LNCaP clone FGC (cell line): ENCODE data around the gene WDR20.
A peak's percentile ranks its signal among the peaks of the same experiment; 100 is the strongest.

Source experiments
- DNase-seq: peaks from one replicate; pipeline ENCODE4 v3.0.0-alpha.2; 2011; ENCODE audit warnings: low read depth
- H3K4me3 ChIP-seq: 2 replicates; pipeline ENCODE4 v1.5.1; 2011; ENCODE audit warnings: mild to moderate bottlenecking, low read depth, low read length, control low read depth
- TF ChIP-seq, protein P1 (sequence below): IDR thresholded peaks from 2 replicates; pipeline ENCODE4 v1.5.1; 2012; ENCODE audit warnings: mild to moderate bottlenecking; ENCODE audit not compliant: control insufficient read depth, insufficient read depth; ENCODE audit errors: extremely low read depth

The WDR20 gene

DNA sequence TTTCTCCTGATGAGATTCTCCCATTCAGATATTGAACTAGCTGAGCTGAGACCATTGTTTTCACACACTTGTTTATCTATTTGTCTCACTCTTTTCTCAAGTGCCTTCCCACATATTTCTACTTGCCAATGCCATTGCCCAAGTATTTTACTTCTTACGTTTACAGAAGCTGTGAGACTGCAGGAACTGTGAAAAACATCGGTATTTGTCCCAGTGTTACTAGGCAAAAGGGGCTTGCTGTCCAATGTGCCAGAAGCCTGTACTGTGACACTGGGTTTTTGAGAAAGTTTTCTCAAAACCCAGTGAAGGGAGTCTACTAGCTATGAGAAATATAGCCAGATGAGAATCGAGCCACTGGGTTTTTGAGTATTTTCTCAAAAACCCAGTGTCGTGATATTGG lies 37.5 kb downstream of the WDR20 start:
- TF ChIP-seq, protein P1, sequence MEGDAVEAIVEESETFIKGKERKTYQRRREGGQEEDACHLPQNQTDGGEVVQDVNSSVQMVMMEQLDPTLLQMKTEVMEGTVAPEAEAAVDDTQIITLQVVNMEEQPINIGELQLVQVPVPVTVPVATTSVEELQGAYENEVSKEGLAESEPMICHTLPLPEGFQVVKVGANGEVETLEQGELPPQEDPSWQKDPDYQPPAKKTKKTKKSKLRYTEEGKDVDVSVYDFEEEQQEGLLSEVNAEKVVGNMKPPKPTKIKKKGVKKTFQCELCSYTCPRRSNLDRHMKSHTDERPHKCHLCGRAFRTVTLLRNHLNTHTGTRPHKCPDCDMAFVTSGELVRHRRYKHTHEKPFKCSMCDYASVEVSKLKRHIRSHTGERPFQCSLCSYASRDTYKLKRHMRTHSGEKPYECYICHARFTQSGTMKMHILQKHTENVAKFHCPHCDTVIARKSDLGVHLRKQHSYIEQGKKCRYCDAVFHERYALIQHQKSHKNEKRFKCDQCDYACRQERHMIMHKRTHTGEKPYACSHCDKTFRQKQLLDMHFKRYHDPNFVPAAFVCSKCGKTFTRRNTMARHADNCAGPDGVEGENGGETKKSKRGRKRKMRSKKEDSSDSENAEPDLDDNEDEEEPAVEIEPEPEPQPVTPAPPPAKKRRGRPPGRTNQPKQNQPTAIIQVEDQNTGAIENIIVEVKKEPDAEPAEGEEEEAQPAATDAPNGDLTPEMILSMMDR, result no peak
- no peak for DNase-seq

DNA sequence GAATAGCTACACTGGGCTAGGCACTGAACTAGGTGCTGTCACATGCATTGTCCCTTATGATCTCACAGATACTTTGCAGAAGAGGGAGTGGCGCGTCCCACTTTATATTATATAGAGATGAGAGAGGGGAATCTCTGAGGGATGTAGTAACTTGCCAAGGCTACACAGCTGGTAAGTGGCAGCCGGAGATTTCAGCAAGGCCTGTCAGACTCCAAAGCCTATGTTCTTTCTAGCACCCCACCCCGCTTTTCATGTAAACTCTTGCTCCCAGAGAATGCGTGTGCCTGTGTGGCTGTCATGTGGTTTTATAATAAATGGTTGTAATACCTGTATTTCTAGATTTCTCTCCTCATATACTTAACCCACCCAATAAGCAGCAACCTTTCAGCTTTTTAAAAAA lies 39.1 kb downstream of the WDR20 start:
- no peak overlapping the region for H3K4me3 ChIP-seq
- no peak for DNase-seq
- TF ChIP-seq, protein P1, result no peak

More for the DNA sequence above, 37.5 kb downstream of the WDR20 start:
- no peak overlapping the region for H3K4me3 ChIP-seq

DNA sequence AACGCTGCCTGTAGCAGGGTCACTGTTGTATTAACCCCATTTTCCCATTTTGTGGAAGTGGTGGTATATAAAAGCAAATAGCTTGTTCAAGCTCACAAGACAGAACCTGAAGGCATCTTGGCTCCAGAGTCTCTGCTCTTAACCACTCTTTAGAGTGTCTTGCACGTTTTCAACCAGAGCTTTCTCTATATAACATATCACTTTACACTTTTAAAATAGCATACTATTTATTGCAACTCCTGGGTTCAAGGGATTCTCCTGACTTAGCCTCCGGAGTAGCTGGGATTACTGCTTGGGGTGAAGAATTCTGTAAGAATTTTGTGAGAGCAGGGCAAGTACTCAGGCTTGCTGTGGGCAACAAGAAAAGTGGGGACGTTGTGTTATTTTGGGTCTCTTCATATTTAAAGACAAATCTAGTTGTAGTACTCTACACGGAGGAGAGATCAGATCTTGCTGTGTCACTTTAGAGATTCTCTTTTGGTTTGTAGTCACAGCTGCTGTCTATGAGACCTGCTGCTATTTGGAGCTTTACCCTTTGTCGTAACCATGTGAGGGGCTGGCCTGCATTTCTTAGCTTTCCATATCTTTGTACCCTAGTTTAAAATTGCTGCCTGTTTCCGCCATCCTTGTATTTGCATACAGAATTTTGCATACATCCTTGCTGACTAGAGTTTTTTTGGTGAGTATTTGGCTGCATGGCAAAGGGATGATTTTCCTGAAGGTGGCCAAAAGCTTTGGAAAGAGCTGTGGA lies 40.7 kb downstream of the WDR20 start:
- no peak for DNase-seq
- TF ChIP-seq, protein P1, result no peak
- no peak overlapping the region for H3K4me3 ChIP-seq

DNA sequence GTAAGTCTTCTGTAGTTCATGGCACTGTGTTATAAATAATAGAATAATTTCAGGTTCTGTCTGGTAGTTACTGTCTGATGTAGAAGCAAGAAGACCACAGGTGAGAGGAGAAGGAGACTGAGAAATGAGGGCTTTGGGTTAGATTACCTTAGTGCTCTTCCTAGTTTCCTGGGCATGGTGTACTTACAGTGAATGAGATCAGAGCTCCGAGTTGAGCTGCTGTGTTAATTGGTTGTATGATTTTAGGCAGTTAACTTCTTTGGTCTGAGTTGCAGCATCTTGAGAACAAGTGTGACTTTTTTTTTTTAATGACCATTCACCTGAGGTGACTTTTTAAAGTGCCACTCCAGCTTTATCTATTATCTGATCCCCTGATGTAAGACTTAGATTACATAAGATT lies 41.5 kb downstream of the WDR20 start:
- no peak overlapping the region for H3K4me3 ChIP-seq
- TF ChIP-seq, protein P1, result no peak
- no peak for DNase-seq

DNA sequence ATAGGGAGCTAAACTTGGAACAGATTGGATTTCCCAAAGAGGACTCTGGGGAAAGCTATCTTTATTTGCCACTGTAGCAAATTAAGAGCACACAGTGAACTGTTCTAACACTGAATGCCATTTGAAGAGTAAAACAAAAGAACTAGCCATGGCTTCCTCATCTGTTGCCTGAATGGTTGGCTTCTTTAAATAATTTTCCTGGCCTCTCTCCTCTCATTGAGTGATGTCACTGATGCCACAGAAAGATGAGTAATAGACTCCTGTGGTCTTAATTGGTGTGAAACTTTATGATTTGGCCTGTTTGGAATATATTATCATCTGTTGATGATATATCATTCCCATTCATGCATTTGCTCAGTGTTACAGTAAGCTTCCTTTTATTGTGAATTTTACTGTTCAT lies 42.5 kb downstream of the WDR20 start:
- no peak for DNase-seq
- H3K4me3 ChIP-seq, result no peak overlapping the region
- TF ChIP-seq, protein P1, result no peak

DNA sequence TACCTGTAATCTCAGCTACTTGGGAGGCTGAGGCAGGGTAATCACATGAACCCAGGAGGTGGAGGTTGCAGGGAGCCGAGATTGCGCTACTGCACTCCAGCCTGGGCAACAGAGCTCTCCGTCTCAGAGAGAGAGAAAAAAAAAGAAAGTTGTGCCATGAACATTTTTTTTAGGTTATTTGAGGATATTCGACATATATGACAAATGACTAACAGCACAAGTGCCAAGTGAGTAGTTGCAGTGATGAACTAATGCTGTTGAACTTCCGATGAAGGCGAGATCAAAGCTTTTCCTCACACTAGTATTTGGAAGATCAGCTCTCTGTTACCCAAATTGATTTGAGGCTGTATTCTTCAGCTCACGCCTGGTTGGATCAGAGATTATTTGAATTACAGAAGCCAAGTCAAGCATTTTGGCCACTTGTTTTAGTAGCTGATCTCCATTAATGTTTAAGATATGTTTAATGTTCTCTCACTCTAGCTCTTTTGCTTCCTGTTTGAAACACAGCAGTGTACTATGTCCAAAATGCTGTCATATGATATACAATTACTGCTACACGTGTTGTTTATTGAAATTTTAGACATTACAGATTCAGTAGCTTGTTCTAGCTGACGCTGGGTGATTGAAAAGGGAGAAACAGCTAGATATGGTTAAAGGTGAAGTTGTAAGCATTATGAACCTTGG lies 43.4 kb downstream of the WDR20 start:
- DNase-seq, result peak; percentile 54
- H3K4me3 ChIP-seq, result no peak overlapping the region
- TF ChIP-seq, protein P1, result no peak
